K562 (cell line): ENCODE measurements around the gene ADAMTSL2. TPM values are rescaled to one million over a fixed set of nuclear protein-coding genes. Genes with fewer than 3 reads are reported as not detected.

Source experiments
- CBFA2T2 ChIP-seq: fragments of 450-650 bp; conservative IDR thresholded peaks from 2 replicates; pipeline ENCODE4 v1.6.1; 2017; ENCODE audit warnings: mild to moderate bottlenecking
- CHD1 ChIP-seq: fragments of 200-600 bp; sonication (generic); IDR thresholded peaks from one replicate; pipeline ENCODE4 v1.6.1; 2012; ENCODE audit warnings: mild to moderate bottlenecking, moderate library complexity, low read length, inconsistent platforms
- ERF ChIP-seq: fragments of 450-650 bp; formaldehyde crosslinking; IDR thresholded peaks from 2 replicates; pipeline ENCODE4 v1.4.0; 2020; ENCODE audit warnings: mild to moderate bottlenecking, mixed read lengths
- TAF15 ChIP-seq: fragments of 200-400 bp; formaldehyde crosslinking; IDR thresholded peaks from 2 replicates; pipeline ENCODE4 v1.6.1; 2017; ENCODE audit warnings: mild to moderate bottlenecking, low read depth, low read length, moderate library complexity
- polyA plus RNA-seq, 8 experiments: library from polyadenylated mRNA; depleted of rRNA in 4 of 8; stranded (reverse) in 5 of 8; unstranded in 3 of 8; fragments of >200 nt; fragmentation: Nextera tagmentation in 2 of 8; fragmentation: Illumina TruSeq in 1 of 8; extraction: Ambion mirVana in 2 of 8; extraction: Trizol in 1 of 8; gene quantifications; 2 replicates each; pipeline versions ENCODE4 v1.2.1 to v1.2.3, GENCODE V29; 2011 to 2014; ENCODE audit warnings: inconsistent platforms in 1 of 8, missing spikeins in 1 of 8
- total RNA-seq, 7 experiments: library from RNA; depleted of rRNA in 6 of 7; stranded (reverse); fragments of >200 nt in 6 of 7; fragmentation: Illumina TruSeq in 2 of 7; extraction: Trizol in 2 of 7; gene quantifications; 2 replicates each; pipeline versions ENCODE4 v1.2.1 to v1.2.3, GENCODE V29; 2011 to 2021; ENCODE audit warnings: low replicate concordance in 1 of 7
- TF ChIP-seq, protein P1 (sequence below): fragments of 450-650 bp; IDR thresholded peaks from 2 replicates; pipeline ENCODE4 v1.7.1; 2018; ENCODE audit warnings: mild to moderate bottlenecking, low read depth; ENCODE audit not compliant: partially characterized antibody
- TF ChIP-seq, protein P2 (sequence below): fragments of 450-650 bp; IDR thresholded peaks from 2 replicates; pipeline ENCODE4 v1.6.1; 2016; ENCODE audit warnings: mild to moderate bottlenecking
- TF ChIP-seq, protein P3 (sequence below), 2 experiments: fragments of 450-650 bp; formaldehyde crosslinking in 1 of 2; IDR thresholded peaks; 2 replicates each; pipeline versions ENCODE4 v1.4.0 to v1.6.1; 2014 to 2020; ENCODE audit warnings: mild to moderate bottlenecking in 2 of 2, borderline replicate concordance in 1 of 2, low read depth in 1 of 2
- TF ChIP-seq, protein P4 (sequence below): fragments of 450-650 bp; IDR thresholded peaks from 2 replicates; pipeline ENCODE4 v1.6.1; 2018; ENCODE audit warnings: mild to moderate bottlenecking, low read depth; ENCODE audit not compliant: partially characterized antibody
- TF ChIP-seq, protein P5 (sequence below): sonication (generic); formaldehyde crosslinking; IDR thresholded peaks from 2 replicates; pipeline ENCODE4 v1.8.0; 2022; ENCODE audit warnings: mild to moderate bottlenecking, missing genetic modification reagents

ADAMTSL2 gene
- total and polyA plus RNA-seq, 9 of the 15 experiments (the other 6 are each of a cell fraction or from before 2014, with no cell fraction given): 0.04 TPM; not detected in 8

DNA sequence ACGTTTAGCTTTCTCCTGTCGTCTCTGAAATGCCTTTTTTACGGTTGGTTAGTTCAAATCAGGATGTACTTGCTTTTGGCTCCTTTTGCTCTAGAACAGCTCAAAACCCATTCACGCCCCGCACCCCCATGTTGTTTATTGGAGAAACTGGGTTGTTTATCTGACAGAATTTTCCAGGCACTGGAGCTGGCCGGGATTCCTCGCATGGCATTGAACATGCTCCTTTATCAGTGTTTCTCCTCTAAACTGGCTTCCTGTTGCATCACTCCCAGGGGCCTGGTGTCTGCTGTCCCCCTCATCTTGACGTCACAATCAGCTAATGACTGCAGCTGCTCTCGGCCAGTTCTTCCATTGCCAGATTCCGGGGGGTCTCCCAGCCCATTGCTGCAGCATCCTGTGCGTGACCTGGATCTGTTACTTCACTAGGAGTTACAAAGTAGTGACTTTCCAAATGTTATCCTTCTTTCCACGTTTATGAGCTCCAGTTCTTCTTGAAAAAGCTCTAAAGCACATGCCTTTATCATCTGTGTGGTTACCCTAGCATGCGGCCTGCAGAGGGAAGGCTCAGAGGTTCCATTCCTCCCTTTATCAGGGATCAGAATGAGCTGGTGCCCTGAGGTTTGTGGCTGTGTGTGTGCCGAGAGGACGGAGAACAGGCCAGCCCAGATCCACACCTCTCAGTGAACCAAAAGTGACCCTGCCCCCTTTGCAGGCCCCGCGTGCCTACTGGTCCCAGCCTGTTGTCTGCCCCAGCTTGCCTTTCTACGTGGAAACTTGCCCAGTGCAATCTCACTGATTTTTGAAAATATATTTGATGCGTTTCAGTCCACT lies 47.2 kb downstream of the ADAMTSL2 start (continued):
- TF ChIP-seq, protein P1, sequence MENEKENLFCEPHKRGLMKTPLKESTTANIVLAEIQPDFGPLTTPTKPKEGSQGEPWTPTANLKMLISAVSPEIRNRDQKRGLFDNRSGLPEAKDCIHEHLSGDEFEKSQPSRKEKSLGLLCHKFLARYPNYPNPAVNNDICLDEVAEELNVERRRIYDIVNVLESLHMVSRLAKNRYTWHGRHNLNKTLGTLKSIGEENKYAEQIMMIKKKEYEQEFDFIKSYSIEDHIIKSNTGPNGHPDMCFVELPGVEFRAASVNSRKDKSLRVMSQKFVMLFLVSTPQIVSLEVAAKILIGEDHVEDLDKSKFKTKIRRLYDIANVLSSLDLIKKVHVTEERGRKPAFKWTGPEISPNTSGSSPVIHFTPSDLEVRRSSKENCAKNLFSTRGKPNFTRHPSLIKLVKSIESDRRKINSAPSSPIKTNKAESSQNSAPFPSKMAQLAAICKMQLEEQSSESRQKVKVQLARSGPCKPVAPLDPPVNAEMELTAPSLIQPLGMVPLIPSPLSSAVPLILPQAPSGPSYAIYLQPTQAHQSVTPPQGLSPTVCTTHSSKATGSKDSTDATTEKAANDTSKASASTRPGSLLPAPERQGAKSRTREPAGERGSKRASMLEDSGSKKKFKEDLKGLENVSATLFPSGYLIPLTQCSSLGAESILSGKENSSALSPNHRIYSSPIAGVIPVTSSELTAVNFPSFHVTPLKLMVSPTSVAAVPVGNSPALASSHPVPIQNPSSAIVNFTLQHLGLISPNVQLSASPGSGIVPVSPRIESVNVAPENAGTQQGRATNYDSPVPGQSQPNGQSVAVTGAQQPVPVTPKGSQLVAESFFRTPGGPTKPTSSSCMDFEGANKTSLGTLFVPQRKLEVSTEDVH: no peak
- TF ChIP-seq ERF (CRISPR knock-in tag) (no peak), CHD1 (no peak), TAF15 (no peak), CBFA2T2 (no peak)
- TF ChIP-seq, protein P2, sequence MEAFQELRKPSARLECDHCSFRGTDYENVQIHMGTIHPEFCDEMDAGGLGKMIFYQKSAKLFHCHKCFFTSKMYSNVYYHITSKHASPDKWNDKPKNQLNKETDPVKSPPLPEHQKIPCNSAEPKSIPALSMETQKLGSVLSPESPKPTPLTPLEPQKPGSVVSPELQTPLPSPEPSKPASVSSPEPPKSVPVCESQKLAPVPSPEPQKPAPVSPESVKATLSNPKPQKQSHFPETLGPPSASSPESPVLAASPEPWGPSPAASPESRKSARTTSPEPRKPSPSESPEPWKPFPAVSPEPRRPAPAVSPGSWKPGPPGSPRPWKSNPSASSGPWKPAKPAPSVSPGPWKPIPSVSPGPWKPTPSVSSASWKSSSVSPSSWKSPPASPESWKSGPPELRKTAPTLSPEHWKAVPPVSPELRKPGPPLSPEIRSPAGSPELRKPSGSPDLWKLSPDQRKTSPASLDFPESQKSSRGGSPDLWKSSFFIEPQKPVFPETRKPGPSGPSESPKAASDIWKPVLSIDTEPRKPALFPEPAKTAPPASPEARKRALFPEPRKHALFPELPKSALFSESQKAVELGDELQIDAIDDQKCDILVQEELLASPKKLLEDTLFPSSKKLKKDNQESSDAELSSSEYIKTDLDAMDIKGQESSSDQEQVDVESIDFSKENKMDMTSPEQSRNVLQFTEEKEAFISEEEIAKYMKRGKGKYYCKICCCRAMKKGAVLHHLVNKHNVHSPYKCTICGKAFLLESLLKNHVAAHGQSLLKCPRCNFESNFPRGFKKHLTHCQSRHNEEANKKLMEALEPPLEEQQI: no peak
- TF ChIP-seq, protein P3, sequence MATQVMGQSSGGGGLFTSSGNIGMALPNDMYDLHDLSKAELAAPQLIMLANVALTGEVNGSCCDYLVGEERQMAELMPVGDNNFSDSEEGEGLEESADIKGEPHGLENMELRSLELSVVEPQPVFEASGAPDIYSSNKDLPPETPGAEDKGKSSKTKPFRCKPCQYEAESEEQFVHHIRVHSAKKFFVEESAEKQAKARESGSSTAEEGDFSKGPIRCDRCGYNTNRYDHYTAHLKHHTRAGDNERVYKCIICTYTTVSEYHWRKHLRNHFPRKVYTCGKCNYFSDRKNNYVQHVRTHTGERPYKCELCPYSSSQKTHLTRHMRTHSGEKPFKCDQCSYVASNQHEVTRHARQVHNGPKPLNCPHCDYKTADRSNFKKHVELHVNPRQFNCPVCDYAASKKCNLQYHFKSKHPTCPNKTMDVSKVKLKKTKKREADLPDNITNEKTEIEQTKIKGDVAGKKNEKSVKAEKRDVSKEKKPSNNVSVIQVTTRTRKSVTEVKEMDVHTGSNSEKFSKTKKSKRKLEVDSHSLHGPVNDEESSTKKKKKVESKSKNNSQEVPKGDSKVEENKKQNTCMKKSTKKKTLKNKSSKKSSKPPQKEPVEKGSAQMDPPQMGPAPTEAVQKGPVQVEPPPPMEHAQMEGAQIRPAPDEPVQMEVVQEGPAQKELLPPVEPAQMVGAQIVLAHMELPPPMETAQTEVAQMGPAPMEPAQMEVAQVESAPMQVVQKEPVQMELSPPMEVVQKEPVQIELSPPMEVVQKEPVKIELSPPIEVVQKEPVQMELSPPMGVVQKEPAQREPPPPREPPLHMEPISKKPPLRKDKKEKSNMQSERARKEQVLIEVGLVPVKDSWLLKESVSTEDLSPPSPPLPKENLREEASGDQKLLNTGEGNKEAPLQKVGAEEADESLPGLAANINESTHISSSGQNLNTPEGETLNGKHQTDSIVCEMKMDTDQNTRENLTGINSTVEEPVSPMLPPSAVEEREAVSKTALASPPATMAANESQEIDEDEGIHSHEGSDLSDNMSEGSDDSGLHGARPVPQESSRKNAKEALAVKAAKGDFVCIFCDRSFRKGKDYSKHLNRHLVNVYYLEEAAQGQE (IDR thresholded peaks at IDR 0.05; ENCODE audit: borderline replicate concordance): no peak
- TF ChIP-seq, protein P3 (CRISPR knock-in tag; IDR thresholded peaks at IDR 0.05; ENCODE audit: low read depth): no peak
- TF ChIP-seq, protein P4, sequence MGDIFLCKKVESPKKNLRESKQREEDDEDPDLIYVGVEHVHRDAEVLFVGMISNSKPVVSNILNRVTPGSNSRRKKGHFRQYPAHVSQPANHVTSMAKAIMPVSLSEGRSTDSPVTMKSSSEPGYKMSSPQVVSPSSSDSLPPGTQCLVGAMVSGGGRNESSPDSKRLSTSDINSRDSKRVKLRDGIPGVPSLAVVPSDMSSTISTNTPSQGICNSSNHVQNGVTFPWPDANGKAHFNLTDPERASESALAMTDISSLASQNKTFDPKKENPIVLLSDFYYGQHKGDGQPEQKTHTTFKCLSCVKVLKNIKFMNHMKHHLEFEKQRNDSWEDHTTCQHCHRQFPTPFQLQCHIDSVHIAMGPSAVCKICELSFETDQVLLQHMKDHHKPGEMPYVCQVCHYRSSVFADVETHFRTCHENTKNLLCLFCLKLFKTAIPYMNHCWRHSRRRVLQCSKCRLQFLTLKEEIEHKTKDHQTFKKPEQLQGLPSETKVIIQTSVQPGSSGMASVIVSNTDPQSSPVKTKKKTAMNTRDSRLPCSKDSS: no peak
- TF ChIP-seq, protein P5, sequence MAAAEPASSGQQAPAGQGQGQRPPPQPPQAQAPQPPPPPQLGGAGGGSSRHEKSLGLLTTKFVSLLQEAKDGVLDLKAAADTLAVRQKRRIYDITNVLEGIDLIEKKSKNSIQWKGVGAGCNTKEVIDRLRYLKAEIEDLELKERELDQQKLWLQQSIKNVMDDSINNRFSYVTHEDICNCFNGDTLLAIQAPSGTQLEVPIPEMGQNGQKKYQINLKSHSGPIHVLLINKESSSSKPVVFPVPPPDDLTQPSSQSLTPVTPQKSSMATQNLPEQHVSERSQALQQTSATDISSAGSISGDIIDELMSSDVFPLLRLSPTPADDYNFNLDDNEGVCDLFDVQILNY (CRISPR knock-in tag): no peak
